ENCODE data around the gene REV3L.
"Not testable (repeated sequence)": the region's sequence is repeated elsewhere in the genome, so short reads cannot be mapped to it uniquely, and the experiment has no call there.

The REV3L gene

DNA sequence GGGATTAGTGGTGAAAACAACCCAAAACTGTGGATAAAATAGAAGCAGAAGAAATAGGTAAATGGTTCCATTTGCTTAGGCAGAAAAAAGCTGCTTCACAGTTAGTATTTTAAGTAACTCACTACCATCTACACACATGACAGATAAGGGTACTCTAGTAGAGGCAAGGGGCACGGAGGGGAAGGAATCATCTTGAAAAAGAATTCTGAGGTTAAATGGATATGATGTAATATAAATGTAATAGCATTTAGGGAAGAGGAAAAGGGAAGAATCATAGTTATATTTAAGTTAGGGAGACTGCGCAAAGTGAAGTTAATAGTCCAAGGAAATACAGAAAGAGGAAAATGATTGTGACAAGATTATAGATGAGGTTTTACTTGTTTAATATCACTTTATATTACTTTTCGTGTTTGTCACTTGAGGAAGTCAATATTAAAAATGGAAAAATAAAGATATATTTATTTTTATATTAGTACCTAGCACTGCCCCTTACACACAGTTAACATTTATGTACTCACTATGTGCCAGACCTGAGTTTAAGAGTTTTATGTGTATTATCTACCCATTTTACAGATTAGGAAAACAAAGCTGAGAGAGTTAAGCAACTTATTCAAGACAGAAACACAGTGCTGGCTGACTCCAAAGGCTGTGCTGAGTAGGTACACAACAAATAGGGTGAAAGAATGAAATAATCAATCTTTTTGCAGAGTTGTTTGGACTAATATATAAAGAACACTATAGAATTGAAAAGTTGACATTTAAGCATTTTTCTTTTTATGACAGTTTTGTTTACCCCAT is 128.1 kb downstream of the REV3L start:
- no peak for DNase-seq

DNA sequence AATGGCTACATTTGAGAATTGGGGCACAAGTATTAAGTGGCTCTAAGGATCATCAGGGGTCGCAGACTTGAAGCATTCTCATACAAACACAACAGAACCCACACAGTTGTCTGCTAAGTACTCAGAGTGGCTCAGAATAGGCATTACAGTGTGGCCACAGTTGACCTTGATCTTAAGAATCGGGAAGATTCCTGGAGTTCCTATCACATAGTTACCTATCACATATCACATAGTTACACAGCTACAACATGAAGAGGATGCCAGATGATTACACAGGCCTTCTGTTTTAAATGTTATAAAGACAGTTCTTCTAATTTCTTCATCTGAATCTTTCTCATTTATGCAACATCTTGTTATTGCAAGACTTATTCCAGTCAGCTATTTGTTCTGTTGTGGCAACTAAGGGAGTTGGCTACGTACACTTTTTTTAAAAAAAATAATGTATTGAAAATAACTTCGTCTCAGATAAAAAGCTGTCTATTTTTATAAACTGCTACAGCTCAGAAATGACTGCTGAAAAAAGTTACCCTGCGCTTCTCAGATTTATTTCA is 129.0 kb downstream of the REV3L start:
- DNase-seq: no peak

DNA sequence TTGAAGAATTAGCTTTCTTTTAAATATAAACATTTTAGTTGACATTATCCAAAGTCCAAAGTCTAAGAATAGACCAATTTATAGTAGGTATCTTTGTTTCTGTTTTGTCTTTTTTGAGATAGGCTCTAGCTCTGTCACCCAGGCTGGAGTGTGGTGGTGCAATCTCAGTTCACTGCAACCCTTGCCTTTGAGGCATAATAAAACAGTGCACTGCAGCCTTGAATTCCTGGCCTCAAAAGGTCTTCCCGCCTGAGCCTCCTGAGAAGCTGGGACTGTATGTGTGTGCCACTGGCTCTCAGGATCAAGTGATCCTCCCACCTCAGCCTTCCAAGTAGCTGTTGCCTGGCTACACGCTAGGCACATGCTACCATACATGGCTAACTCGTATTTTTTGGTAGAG is 135.4 kb downstream of the REV3L start:
- no peak for DNase-seq

DNA sequence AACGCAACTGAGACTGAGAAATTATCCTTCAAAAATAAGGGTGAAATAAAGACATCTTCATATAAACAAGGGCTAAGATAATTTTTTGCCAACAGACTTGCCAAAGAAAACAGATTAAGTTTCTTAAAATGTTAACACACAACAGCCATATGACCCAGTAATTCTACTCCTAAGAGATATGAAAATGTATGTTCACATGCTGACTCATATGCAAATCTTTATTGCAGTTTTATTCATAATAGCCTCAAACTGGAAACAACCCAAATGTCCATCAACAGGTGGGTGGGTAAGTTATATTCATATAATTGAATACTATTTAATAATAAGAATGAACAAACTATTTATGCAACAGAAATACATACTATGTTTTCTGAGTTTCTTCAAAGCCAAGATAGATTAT is 140.1 kb downstream of the REV3L start:
- no peak for DNase-seq

DNA sequence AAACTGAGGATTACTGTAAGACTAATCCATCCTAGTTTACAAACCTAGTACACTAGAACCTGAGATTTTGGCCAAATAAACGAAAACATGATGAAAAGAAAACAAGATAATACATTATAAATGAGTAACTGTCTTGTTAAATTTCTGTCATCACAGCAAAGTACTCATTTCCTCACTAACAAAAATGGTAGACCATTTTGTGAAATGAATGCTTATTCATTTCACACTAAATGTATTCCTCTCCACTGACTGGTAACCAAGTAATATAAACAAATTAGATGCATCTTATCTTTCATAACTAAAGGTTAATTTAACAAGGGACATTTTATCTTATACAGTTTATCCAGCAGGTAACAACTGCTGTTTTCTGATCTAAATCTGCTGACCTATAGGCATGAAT is 143.7 kb downstream of the REV3L start:
- DNase-seq: no peak

DNA sequence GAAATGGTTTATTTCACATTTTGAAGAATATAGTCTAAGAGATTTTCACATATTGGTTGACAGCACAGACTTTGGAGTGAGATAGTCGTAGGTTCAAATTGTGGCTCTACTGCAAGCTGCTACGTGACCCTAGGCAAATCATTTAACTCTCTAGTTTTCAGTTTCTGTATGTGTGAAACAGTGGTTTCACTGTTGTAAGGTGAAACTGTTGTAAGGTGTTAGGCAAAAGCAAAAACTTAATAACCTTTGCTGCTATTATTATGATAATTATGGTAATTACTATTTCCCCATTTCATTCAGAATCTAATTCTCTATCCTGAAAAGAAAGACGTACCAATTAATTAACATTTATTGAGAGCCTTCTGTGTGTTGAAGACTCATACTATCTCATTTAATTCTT is 144.2 kb downstream of the REV3L start:
- no peak for DNase-seq

DNA sequence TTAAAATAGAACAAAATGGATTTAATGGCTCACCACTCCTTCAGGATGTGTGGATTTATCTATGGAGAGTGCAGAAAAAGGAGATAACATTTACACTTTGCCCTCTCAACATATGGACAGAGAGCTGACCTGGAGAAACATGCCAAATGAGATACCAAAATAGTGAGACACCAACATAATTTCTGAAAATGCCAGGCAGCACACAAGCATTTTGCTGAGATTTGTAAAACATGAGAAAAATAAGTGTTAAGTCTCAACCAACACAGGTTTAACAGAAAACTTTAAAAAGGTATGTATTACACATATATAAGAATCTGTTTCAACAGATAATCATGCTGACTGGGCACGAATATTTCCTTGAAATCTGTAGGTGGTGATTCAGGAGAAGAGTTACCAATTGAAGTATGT is 145.2 kb downstream of the REV3L start:
- no peak for DNase-seq

DNA sequence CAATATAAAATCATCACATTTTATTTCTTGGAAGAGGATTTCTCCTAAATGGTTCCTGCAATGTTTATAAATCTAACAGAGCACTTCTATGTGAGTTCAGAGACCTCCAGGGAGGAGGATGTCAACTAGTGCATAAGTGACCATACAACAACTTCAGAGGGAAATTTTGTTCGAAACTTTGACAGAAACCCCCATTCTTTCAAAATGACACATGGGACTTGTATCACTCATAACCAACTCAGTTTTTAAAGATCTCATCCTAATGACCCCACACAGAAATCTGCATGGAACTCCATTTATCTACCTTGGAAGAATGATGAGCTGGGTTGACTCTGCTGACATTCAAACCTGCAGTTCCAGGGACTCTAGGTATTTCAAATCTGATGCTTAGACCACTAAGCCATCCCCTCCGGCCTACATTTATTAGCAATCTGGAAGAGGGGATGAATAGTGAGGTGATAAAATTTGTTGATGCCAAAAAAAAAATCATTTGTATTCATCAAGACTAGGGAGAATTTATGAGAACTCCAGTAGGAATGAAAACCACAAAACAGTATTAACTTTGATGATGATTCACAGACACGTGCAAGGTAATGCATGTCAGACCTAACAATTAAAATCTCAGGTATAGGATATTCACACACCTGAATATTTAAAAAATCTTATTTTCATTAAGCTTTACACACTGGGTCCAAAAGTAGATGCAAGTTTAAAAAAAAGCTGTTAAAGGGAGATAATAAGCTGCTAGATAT is 153.0 kb downstream of the REV3L start:
- DNase-seq: no peak

DNA sequence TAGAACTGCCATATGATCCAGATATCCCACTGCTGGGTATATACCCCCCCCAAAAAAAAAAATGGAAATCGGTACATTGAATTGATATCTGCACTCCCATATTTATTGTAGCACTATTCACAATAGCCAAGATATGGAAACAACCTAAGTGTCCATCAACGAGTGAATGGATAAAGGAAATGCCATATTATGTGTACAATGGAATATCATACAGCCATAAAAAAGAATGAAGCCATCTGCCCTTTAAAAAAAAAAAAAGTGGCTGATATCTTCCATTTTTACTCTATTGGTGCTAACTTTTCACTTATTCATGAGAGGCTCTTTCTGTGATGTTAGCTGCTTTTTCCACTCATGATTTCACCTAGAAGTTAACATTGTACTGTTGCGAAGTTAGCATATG is 156.5 kb downstream of the REV3L start:
- DNase-seq: no peak

DNA sequence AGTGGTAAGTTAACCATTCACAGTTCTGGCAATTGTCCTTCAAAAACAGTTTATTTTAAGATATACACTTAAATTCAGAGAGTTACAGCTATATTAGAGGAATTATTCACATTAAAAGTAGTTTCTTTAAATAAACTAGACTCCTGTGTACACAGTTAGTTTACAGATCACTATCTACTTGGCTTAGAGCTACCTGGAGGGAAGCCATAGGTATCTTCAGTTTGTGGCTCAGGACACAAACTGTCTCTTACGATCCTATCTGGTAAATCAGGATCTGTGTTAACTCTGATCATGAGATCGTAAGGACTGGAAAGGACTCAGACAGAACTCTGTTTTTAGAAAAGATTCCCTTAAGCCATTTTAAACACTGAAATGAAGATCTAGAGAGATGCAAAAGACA is 160.9 kb downstream of the REV3L start:
- DNase-seq: no peak

DNA sequence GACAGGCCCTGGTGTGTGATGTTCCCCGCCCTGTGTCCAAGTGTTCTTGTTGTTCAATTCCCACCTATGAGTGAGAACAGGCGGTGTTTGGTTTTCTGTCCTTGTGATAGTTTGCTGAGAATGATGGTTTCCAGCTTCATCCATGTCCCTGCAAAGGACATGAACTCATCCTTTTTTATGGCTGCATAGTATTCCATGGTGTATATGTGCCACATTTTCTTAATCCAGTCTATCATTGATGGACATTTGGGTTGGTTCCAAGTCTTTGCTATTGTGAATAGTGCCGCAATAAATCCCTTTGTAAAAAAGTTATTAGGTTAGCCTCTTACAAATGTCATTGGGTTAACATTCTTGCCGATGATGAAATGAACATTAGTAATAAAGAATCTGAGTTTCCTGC is 175.1 kb downstream of the REV3L start:
- not testable (repeated sequence) for DNase-seq

DNA sequence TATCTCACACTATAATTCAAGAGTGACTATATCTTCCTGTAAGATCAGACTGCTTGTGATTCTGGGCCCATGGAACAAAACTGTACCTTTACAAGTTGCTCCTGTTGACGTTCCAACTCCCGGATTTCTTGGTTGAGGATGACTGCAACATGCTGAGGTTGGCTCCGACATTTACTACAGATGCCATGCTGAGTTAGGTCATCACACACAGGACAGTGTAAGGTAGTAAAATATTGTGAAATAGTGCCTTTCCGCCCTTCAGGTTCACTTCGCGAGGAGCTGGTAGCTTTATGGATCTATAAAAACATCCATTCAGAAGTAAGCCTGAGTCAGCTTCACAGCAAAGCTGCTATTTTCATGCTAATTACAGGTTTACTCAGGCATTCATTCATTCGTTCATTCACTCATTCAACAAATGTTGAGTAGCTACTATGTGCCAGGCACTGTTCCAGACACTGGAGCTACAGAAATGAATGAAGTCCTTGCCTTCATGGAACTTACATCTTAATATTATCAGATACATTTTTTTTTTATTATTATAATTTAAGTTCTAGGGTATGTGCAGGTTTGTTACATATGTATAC is 175.7 kb downstream of the REV3L start:
- DNase-seq: no peak

DNA sequence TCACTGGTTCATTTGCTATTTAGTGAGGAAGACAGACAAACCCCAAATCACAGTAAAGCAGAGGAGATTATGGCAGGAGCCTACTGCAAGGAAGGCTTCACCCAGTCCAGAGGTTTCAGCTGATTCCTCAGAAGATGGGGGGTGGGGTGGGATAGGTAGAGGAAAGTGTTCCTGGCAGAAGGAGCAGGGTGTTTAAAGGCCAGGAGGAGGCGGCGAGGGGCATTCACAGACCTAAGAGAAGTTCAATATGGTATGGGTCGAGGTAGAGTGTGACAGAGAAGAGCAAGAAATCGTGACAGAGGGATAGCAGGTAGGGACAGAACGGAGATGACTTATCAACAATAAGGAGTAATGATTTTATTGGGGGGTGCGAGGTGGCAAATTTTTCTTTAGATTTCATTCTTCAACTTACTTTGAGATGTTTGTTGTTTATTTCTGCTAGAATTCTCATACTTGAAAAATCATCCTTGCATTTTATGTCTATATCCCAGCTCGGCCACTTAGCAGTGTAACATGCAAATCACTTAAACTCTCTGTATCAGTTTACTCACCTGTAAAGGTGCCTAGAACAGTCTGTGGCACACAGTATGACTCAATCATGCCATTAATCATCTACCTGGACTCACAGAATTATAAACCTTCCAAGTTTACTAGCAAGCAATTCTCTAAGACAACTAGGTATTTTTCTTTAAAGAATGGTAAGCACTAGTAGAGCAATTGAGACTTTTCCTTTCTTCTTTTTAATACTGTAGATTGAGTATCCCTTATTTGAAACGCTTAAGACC is 176.7 kb downstream of the REV3L start:
- DNase-seq: no peak

DNA sequence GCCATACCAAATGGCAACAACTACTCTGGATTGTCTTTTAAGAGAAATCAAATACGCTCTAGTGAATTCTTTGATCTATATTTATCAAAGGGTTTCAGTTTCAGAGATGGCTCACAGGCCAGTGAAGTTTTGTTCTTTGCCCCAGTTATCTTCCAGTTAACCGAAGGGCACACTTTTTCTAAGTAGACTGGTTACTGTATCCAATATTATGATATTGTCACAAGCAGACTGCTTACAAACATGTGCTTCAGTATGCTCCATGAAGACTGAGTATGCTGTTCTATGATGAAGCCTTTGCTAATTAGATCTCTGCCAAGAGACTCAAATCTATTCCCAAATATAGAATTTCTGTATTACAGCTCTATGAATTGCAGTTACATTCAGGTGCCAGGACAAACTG is 181.1 kb downstream of the REV3L start:
- DNase-seq: no peak

DNA sequence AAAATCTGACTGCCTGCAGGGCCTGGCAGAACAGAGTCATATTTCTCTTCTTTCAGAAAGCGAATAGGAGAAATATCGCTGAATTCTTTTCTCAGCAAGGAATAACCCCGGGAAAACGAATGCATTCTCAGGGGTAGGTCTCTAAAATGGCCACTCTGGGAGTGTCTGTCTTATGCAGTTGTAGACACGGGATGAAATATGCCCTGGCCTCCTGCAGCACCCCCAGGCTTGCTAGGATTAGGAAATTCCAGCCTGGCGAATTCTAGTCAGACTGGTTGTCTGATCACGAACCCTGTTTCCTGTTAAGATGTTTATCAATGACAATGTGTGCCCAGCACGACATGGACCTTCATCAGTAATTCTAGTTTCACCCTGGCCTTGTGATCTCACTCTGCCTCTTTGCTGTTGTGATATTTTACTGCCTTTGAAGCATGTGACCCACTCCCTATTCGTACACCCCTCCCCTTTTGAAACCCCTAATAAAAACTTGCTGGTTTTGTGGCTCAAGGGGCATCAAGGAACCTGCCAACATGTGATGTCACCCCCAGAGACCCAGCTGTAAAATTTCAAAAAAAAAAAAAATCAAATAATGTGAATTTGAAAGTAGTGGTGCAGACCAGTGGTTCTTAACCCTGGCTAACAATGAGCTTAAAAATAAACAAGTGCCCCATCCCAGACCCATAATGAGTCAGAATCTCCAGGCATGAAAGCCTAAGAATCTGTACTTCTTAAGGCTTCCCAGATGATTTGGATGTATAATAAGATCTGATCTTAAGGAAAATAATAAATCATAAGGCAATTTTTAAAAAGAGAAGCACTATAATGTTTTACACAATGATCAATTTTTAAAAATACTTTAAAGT is 181.8 kb downstream of the REV3L start:
- DNase-seq: not testable (repeated sequence)

DNA sequence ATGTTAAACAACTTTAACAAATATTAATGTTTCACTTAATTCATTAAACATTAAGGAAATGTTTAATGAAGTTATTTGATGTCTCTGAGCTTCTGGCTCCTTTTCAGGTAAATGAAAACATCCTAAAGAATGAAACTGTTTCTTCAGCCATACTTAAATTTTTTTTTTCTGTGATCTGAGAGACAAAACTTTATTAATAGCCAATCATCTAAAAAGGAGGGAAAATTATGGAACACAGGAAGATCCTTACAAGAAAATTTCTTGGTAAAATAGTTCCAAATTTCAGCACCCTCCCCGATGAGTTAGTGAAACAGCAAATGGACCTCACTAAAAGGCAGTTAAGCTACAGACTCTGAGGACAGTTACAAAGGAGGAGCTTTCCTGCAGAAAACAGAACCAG is 185.2 kb downstream of the REV3L start:
- no peak for DNase-seq

DNA sequence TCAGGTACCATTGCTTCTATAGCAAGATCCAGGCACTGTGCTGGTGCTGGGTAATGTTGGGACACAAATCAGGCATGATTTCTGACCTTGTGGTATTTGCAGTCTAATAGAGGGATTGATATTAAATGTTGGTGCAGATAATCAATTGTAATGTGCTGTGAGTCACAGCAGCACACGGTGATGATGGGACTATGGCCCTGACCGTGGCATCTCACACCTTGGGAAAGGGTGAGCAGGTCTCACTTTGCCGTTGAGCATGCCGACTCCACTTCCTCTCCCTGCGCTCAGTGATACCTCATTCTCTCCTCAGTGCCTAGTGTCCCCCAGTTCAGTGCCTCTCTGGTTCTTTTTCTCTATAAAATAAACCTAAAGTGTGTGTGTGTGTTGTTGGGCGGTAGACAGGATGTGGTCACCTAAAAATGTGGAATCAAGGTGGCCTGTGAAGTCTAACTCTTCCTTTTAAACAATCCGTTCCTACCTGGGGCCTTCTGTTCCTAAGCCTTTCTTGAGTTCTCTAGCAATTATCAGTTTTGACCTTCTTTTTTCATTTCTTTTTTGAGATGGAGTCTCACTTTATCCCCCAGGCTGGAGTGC is 188.5 kb downstream of the REV3L start:
- no peak for DNase-seq

DNA sequence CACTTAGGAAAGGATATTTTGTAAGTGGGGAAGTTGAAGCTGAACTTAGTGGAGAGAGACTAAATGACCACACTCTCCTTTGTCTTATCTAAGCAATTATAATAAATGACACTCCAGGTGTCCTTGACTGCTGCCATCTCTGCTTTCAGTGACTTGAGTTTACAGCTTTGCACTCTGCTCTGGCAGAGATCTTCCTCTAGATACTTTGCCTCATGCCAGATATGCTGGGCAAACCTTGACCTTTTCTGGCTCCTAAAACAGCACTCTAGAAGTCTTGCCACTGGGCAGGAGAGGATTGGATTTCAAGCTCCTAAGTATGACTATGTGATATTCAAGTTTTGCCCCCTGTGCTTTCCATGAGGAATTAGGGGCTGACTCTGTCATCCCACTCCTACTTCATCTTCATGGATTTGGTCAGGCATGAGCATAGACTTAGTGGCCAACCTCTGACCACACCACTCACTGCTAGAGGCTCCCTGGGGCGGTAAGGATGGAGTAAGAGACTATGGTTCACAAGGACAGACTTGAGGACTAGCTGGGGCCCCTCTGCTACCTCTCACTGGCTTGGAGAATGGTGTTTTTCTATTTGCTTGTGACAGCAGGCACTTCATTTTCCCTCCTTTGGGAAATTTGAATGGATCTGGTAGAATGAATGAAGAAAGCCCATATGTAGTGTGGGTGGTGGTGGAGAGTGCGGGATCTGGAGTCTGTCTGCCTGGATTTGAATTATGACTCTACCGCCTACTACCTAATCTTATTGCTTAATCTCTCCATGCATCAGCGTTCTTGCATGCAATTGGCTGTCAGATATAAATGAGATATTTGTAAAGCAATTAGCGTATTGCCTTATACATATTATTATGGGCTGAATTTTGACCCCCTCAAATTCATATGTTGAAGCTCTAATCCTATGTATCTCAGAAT is 191.4 kb downstream of the REV3L start:
- no peak for DNase-seq

DNA sequence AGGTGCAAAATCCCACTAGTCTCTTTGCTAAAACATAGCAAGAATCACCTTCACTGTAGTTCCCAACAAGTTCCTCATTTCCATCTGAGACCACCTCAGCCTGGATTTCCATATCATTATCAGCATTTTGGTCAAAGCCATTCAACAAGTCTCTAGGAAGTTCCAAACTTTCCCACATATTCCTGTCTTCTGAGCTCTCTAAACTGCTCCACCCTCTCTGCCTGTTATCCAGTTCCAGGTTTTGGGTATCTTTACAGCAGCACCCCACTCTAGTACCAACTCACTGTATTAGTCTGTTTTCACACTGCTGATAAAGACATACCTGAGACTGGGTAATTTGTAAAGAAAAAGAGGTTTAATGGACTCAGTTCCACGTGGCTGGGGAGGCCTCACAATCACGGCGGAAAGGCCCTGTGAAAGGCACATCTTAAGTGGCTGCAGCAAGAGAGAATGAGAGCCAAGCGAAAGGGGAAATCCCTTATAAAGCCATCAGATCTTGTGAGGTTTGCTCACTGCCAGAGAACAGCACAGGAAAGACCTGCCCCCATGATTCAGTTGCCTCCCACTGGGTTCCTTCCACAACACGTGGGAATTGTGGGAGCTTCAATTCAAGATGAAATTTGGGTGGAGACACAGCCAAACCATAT is 192.2 kb downstream of the REV3L start:
- not testable (repeated sequence) for DNase-seq

DNA sequence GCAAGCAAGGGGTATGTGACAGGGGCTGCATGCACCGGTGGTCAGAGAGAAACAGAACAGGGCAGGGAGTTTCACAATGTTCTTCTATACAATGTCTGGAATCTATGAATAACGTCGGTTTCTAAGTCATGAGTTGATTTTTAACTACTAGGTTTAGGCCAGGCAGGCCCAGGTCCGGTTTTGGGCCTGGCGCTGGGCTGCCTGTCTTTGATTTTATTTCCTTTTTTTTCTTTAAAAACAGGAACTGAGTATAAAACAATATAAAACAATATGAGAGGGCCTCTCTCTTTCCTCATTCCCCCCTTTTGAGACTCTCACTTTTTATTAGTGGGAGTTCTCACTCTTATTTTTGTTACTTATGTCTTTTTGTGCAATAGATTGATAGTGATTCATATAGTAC is 198.7 kb downstream of the REV3L start:
- not testable (repeated sequence) for DNase-seq

All from T-helper 9 cell (primary cell).